OCI-LY1 (cell line): ENCODE measurements around the gene NBL1.

Experiments
- H2AFZ ChIP-seq: fragments of 200-600 bp; sonication (generic), shearing (Covaris generic); 2 replicates; pipeline ENCODE4 v1.6.0; 2014; ENCODE audit warnings: antibody characterized with exemption, mild to moderate bottlenecking, low read length
- H3F3A ChIP-seq: fragments of 200-600 bp; sonication (generic), shearing (Covaris generic); 2 replicates; pipeline ENCODE4 v1.6.0; 2014; ENCODE audit warnings: mild to moderate bottlenecking, antibody characterized with exemption, low read length, moderate library complexity; ENCODE audit not compliant: insufficient read depth
- H3K27ac ChIP-seq: fragments of 200-600 bp; sonication (generic); 2 replicates; pipeline ENCODE4 v1.5.1; 2014; ENCODE audit warnings: low read length, mixed run types, mild to moderate bottlenecking, low read depth; ENCODE audit not compliant: poor library complexity, severe bottlenecking
- H3K27me3 ChIP-seq: fragments of 200-600 bp; sonication (generic); 2 replicates; pipeline ENCODE4 v1.6.0; 2014; ENCODE audit warnings: antibody characterized with exemption, mild to moderate bottlenecking, low read length, moderate library complexity; ENCODE audit not compliant: insufficient read depth
- H3K36me3 ChIP-seq: fragments of 200-600 bp; sonication (generic); 2 replicates; pipeline ENCODE4 v1.6.1; 2014; ENCODE audit warnings: mild to moderate bottlenecking, antibody characterized with exemption, low read length, moderate library complexity, mixed read lengths; ENCODE audit not compliant: insufficient read depth
- H3K4me1 ChIP-seq: fragments of 200-600 bp; sonication (generic); 2 replicates; pipeline ENCODE4 v1.5.1; 2014; ENCODE audit warnings: mild to moderate bottlenecking, low read length, moderate library complexity; ENCODE audit not compliant: insufficient read depth, severe bottlenecking
- H3K4me2 ChIP-seq: fragments of 200-600 bp; sonication (generic), shearing (Covaris generic); 2 replicates; pipeline ENCODE4 v1.6.1; 2014; ENCODE audit warnings: low read length
- H3K4me3 ChIP-seq: fragments of 200-600 bp; sonication (generic); 2 replicates; pipeline ENCODE4 v1.5.1; 2014; ENCODE audit warnings: low read length, low read depth, mild to moderate bottlenecking, mixed read lengths; ENCODE audit not compliant: poor library complexity, severe bottlenecking
- H3K79me2 ChIP-seq: fragments of 200-600 bp; shearing (Covaris generic); 2 replicates; pipeline ENCODE4 v1.6.1; 2016; ENCODE audit warnings: mixed run types, low read length, mixed read lengths; ENCODE audit not compliant: insufficient read depth
- H3K9ac ChIP-seq: fragments of 200-600 bp; sonication (generic), shearing (Covaris generic); 2 replicates; pipeline ENCODE4 v1.6.1; 2014; ENCODE audit warnings: mild to moderate bottlenecking, low read length, mixed read lengths
- H3K9me2 ChIP-seq: fragments of 200-600 bp; sonication (generic), shearing (Covaris generic); 2 replicates; pipeline ENCODE4 v1.6.1; 2014; ENCODE audit warnings: low read depth, mild to moderate bottlenecking, low read length, mixed read lengths
- H3K9me3 ChIP-seq: fragments of 200-600 bp; shearing (Covaris generic); 2 replicates; pipeline ENCODE4 v1.6.1; 2014; ENCODE audit warnings: low read length, mixed read lengths
- H4K20me1 ChIP-seq: fragments of 200-600 bp; sonication (generic), shearing (Covaris generic); 2 replicates; pipeline ENCODE4 v1.6.0; 2016; ENCODE audit warnings: mild to moderate bottlenecking, low read length; ENCODE audit not compliant: insufficient read depth
- EZH2 ChIP-seq: fragments of 200-600 bp; sonication (generic), shearing (Covaris generic); IDR thresholded peaks from 2 replicates; pipeline ENCODE4 v1.8.0; 2017; ENCODE audit warnings: borderline replicate concordance, mixed run types, mild to moderate bottlenecking, antibody characterized with exemption, low read length, moderate library complexity, mixed read lengths
- TF ChIP-seq, protein P1 (sequence below): fragments of 200-600 bp; sonication (generic), shearing (Covaris generic); IDR thresholded peaks from 2 replicates; pipeline ENCODE4 v1.5.1; 2017; ENCODE audit warnings: mild to moderate bottlenecking, antibody characterized with exemption, low read length, moderate library complexity, mixed read lengths

NBL1 gene

DNA sequence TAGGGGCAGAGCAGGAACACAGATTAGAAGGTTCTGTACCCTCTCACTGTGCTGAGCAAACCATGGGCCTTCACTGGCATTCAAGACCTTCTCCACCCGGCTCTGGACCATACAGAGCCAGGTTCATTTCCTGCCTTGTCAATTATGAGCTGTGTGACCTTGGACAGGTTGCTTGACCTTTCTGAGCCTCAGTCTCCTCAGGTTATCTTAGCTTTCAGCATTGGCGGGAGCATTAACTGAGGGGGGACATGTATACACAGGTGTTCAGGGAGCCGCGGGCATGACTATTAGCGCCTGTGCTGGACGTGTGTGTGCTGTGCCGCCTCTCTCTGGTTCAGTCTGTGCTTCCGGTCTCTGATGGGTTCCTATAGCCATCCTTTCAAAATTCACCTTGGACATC lies 52.7 kb downstream of the NBL1 start:
- Histone ChIP-seq H3K27me3 (no peaks in the 10 kb centered on the region), H3F3A (no peaks in the 10 kb centered on the region), H2AFZ (no peak overlapping the region), H3K79me2 (no peaks in the 10 kb centered on the region), H4K20me1 (no peaks in the 10 kb centered on the region), H3K4me1 (no peaks in the 10 kb centered on the region), H3K9me3 (no peaks in the 10 kb centered on the region), H3K9me2 (no peaks in the 10 kb centered on the region), H3K27ac (no peak overlapping the region), H3K36me3 (peaks cover 4% of the 10 kb centered on the region; the same call in 1 of the 2 replicates), H3K9ac (no peak overlapping the region), H3K4me2 (no peak overlapping the region), H3K4me3 (no peak overlapping the region)
- TF ChIP-seq EZH2, result no peak
- TF ChIP-seq, protein P1, sequence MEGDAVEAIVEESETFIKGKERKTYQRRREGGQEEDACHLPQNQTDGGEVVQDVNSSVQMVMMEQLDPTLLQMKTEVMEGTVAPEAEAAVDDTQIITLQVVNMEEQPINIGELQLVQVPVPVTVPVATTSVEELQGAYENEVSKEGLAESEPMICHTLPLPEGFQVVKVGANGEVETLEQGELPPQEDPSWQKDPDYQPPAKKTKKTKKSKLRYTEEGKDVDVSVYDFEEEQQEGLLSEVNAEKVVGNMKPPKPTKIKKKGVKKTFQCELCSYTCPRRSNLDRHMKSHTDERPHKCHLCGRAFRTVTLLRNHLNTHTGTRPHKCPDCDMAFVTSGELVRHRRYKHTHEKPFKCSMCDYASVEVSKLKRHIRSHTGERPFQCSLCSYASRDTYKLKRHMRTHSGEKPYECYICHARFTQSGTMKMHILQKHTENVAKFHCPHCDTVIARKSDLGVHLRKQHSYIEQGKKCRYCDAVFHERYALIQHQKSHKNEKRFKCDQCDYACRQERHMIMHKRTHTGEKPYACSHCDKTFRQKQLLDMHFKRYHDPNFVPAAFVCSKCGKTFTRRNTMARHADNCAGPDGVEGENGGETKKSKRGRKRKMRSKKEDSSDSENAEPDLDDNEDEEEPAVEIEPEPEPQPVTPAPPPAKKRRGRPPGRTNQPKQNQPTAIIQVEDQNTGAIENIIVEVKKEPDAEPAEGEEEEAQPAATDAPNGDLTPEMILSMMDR, result no peak

DNA sequence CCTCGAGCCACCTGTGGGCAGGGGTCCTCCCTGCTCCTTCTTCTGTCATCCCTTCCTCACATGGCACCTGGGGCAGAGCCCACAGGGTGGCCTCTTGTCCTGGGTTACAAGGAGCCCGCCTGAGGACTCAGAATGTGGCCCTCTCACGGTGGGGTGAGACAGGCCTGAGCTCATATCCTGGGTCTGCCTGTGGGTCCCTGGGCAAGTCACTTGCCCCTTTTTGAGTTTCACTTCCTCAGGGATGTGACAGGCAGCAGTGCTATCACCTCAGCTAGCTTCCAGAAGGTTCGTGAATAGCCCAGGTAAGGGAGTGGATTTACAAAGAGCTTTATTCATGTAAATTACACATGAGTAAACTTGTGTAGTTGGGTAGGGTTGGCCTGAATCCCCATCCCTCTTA lies 54.1 kb downstream of the NBL1 start:
- Histone ChIP-seq H3K9ac (no peak overlapping the region), H3K4me2 (no peak overlapping the region), H3K9me2 (no peaks in the 10 kb centered on the region), H3K79me2 (no peaks in the 10 kb centered on the region), H3F3A (no peaks in the 10 kb centered on the region), H3K9me3 (no peaks in the 10 kb centered on the region), H3K36me3 (peaks cover 4% of the 10 kb centered on the region; the same call in 1 of the 2 replicates), H4K20me1 (no peaks in the 10 kb centered on the region), H3K27me3 (no peaks in the 10 kb centered on the region), H3K27ac (no peak overlapping the region), H3K4me1 (no peaks in the 10 kb centered on the region), H2AFZ (no peak overlapping the region), H3K4me3 (no peak overlapping the region)
- no peak for TF ChIP-seq EZH2
- TF ChIP-seq, protein P1, result no peak

DNA sequence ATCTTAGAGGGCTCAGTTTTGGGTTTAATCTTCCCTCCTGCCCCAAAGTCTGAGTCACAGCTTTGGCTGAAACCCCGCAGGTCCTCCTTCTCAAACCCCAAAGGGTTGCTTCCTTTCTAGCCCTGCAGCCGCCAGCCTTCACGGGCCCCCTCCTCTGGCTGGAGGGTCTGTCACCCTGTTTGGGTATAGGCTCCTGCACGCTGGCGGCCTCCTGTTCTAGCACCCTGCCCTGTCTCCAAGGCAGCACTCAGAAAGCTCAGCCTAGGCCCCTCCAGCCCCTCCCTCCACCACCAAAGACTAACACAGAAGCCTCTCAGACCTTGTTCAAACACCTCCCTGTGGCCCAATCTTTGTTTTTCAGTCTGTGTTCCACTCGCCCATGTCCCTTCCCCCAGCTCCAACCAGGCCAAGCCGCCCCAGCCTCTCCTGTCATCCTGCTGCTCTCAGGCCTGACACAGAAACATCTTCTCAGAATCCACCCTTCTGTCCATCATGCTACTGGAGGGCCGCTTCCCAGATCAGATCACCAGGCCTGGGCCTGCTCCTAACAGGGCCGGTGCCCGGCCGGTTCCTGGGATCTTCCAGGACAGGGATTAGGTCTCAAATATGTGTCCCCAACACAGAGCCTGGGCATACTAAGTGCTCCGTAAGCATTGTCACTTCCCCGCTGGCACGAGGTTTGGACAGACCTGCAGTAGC lies 56.1 kb downstream of the NBL1 start:
- Histone ChIP-seq H3K9me3 (no peaks in the 10 kb centered on the region), H4K20me1 (no peaks in the 10 kb centered on the region), H3F3A (no peaks in the 10 kb centered on the region), H3K9me2 (no peaks in the 10 kb centered on the region), H3K27ac (no peak overlapping the region), H3K79me2 (no peaks in the 10 kb centered on the region), H3K27me3 (no peaks in the 10 kb centered on the region), H3K4me3 (no peak overlapping the region), H3K36me3 (peaks cover 4% of the 10 kb centered on the region; the same call in 1 of the 2 replicates), H2AFZ (no peak overlapping the region), H3K4me2 (no peak overlapping the region), H3K9ac (no peak overlapping the region), H3K4me1 (no peaks in the 10 kb centered on the region)
- TF ChIP-seq EZH2, result no peak
- TF ChIP-seq, protein P1, result no peak
